ENCODE measurements around the gene ABCB1. TPM values are rescaled to one million over a fixed set of nuclear protein-coding genes. Genes with fewer than 3 reads are reported as not detected.

ABCB1 gene
- total and polyA plus RNA-seq, 2 of the 13 experiments (the other 11 are each of a cell fraction or from before 2014, with no cell fraction given) = 42.8 to 52.6 TPM

DNA sequence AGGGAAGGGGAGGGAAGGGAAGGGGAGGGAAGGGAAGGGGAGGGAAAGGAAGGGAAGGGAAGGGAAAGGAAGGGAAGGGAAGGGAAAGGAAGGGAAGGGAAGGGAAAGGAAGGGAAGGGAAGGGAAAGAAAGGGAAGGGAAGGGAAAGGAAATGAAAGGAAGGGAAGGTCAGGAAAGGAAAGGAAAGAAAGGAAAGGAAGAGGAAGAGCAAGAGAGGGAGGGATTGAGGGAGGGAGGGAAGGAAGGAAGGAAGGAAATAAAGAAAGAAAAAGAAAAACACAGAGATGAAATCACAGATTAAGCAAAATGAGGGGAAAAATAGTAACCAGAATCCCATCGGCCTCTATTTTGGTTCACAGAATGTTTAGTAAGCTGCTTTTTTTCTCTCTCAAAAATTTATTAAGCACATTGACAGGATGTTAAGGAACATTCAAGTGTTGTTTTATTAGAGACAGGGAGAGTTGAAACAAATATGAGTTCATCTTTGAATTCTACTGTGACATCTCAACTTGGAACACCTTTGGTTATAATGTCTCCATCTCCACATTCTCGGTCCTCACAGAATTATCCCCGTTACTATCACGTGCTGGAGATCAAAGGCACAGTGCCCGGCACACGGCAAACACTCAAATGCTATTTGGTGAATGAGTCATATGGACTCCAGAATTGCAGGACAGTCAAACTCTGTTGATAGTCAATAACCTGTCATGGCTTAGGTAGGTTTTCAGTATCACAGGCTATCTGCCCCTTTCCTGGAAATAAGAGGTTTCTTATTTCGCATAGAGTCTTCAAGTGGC, 52.4 kb downstream of the ABCB1 start (continued):
- TF ChIP-seq HOXA9 (CRISPR knock-in tag; IDR thresholded peaks at IDR 0.05; ENCODE audit: borderline replicate concordance) (no peak), PPARG (CRISPR knock-in tag; conservative IDR thresholded peaks at IDR 0.05) (0 out of 2 replicates have a peak, but pooled peaks have one; percentile 36), MAFF (IDR thresholded peaks at IDR 0.05; ENCODE audit: low read depth, low read length) (no peak), ZNF773 (CRISPR knock-in tag; IDR thresholded peaks at IDR 0.05; ENCODE audit: borderline replicate concordance) (no peak), ZNF354B (CRISPR knock-in tag; IDR thresholded peaks at IDR 0.05) (no peak), ZNF674 (CRISPR knock-in tag; IDR thresholded peaks at IDR 0.05; ENCODE audit: low read depth) (no peak), HNRNPUL1 (IDR thresholded peaks at IDR 0.05; ENCODE audit: low read depth, low read length) (no peak), ETV6 (CRISPR knock-in tag; conservative IDR thresholded peaks at IDR 0.05) (no peak), KAT8 (CRISPR knock-in tag; IDR thresholded peaks at IDR 0.05) (peak; percentile 59), MTF2 (CRISPR knock-in tag; IDR thresholded peaks at IDR 0.05; ENCODE audit: borderline replicate concordance) (no peak), ZFP82 (CRISPR knock-in tag; IDR thresholded peaks at IDR 0.05; ENCODE audit: borderline replicate concordance) (no peak), ZNF652 (CRISPR knock-in tag; IDR thresholded peaks at IDR 0.05; ENCODE audit: borderline replicate concordance, low read depth) (no peak), ZEB1 (IDR thresholded peaks at IDR 0.05; ENCODE audit: insufficient replicate concordance, low read depth) (no peak), GLI4 (CRISPR knock-in tag; IDR thresholded peaks at IDR 0.05; ENCODE audit: borderline replicate concordance) (no peak)
- TF ChIP-seq, protein P1, sequence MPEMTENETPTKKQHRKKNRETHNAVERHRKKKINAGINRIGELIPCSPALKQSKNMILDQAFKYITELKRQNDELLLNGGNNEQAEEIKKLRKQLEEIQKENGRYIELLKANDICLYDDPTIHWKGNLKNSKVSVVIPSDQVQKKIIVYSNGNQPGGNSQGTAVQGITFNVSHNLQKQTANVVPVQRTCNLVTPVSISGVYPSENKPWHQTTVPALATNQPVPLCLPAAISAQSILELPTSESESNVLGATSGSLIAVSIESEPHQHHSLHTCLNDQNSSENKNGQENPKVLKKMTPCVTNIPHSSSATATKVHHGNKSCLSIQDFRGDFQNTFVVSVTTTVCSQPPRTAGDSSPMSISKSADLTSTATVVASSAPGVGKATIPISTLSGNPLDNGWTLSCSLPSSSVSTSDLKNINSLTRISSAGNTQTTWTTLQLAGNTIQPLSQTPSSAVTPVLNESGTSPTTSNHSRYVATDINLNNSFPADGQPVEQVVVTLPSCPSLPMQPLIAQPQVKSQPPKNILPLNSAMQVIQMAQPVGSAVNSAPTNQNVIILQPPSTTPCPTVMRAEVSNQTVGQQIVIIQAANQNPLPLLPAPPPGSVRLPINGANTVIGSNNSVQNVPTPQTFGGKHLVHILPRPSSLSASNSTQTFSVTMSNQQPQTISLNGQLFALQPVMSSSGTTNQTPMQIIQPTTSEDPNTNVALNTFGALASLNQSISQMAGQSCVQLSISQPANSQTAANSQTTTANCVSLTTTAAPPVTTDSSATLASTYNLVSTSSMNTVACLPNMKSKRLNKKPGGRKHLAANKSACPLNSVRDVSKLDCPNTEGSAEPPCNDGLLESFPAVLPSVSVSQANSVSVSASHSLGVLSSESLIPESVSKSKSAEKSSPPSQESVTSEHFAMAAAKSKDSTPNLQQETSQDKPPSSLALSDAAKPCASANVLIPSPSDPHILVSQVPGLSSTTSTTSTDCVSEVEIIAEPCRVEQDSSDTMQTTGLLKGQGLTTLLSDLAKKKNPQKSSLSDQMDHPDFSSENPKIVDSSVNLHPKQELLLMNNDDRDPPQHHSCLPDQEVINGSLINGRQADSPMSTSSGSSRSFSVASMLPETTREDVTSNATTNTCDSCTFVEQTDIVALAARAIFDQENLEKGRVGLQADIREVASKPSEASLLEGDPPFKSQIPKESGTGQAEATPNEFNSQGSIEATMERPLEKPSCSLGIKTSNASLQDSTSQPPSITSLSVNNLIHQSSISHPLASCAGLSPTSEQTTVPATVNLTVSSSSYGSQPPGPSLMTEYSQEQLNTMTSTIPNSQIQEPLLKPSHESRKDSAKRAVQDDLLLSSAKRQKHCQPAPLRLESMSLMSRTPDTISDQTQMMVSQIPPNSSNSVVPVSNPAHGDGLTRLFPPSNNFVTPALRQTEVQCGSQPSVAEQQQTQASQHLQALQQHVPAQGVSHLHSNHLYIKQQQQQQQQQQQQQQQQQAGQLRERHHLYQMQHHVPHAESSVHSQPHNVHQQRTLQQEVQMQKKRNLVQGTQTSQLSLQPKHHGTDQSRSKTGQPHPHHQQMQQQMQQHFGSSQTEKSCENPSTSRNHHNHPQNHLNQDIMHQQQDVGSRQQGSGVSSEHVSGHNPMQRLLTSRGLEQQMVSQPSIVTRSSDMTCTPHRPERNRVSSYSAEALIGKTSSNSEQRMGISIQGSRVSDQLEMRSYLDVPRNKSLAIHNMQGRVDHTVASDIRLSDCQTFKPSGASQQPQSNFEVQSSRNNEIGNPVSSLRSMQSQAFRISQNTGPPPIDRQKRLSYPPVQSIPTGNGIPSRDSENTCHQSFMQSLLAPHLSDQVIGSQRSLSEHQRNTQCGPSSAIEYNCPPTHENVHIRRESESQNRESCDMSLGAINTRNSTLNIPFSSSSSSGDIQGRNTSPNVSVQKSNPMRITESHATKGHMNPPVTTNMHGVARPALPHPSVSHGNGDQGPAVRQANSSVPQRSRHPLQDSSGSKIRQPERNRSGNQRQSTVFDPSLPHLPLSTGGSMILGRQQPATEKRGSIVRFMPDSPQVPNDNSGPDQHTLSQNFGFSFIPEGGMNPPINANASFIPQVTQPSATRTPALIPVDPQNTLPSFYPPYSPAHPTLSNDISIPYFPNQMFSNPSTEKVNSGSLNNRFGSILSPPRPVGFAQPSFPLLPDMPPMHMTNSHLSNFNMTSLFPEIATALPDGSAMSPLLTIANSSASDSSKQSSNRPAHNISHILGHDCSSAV (CRISPR knock-in tag; IDR thresholded peaks at IDR 0.05; ENCODE audit: borderline replicate concordance) = no peak
- TF ChIP-seq, protein P2, sequence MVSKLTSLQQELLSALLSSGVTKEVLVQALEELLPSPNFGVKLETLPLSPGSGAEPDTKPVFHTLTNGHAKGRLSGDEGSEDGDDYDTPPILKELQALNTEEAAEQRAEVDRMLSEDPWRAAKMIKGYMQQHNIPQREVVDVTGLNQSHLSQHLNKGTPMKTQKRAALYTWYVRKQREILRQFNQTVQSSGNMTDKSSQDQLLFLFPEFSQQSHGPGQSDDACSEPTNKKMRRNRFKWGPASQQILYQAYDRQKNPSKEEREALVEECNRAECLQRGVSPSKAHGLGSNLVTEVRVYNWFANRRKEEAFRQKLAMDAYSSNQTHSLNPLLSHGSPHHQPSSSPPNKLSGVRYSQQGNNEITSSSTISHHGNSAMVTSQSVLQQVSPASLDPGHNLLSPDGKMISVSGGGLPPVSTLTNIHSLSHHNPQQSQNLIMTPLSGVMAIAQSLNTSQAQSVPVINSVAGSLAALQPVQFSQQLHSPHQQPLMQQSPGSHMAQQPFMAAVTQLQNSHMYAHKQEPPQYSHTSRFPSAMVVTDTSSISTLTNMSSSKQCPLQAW (CRISPR knock-in tag; IDR thresholded peaks at IDR 0.05) = peak; percentile 38; the same call in 1 of the 2 replicates
- TF ChIP-seq, protein P3, sequence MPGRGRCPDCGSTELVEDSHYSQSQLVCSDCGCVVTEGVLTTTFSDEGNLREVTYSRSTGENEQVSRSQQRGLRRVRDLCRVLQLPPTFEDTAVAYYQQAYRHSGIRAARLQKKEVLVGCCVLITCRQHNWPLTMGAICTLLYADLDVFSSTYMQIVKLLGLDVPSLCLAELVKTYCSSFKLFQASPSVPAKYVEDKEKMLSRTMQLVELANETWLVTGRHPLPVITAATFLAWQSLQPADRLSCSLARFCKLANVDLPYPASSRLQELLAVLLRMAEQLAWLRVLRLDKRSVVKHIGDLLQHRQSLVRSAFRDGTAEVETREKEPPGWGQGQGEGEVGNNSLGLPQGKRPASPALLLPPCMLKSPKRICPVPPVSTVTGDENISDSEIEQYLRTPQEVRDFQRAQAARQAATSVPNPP (CRISPR knock-in tag; IDR thresholded peaks at IDR 0.05) = no peak
